H1 (cell line): ENCODE results near the gene PRKN. TPM values are rescaled to one million over a fixed set of nuclear protein-coding genes. Genes with fewer than 3 reads are reported as not detected.

Experiments used
- CTCF ChIA-PET: fragments of 300-600 bp; sonication (Branson Sonifier 250); formaldehyde crosslinking; loops from one replicate; lab custom pipeline; 2021; ENCODE audit not compliant: partially characterized antibody; lab: Charles Lee
- POLR2A ChIA-PET: fragments of 300-600 bp; sonication (Branson Sonifier 250); formaldehyde crosslinking; loops from one replicate; lab custom pipeline; 2021; ENCODE audit warnings: inconsistent platforms; ENCODE audit not compliant: partially characterized antibody; lab: Charles Lee
- DNase-seq, 2 experiments: peaks; one replicate each; pipeline versions ENCODE4 v3.0.0 to v3.0.0-alpha.2; 2010 to 2022; ENCODE audit warnings: low spot score in 2 of 2, low read depth in 1 of 2, mixed read lengths in 1 of 2
- FAIRE-seq: peaks from 2 replicates; lab custom pipeline; 2011; peaks lifted over from hg19 to GRCh38; lab: Jason Lieb, UNC
- H2AFZ ChIP-seq: 2 replicates; pipeline ENCODE4 v1.8.1; 2012; ENCODE audit warnings: low read length, inconsistent platforms
- H2AK5ac ChIP-seq: 2 replicates; pipeline ENCODE4 v1.6.1; 2013; ENCODE audit warnings: low read depth, low read length
- H2BK120ac ChIP-seq: replicated peaks from 2 replicates; pipeline ENCODE3; 2013; ENCODE audit warnings: low read depth, low read length, inconsistent platforms
- H2BK12ac ChIP-seq: 2 replicates; pipeline ENCODE4 v1.6.1; 2013; ENCODE audit warnings: low read depth, low read length
- H2BK15ac ChIP-seq: 2 replicates; pipeline ENCODE4 v1.6.1; 2013; ENCODE audit warnings: low read length
- H2BK20ac ChIP-seq: 2 replicates; pipeline ENCODE4 v1.6.1; 2013; ENCODE audit warnings: low read length
- H2BK5ac ChIP-seq: 2 replicates; pipeline ENCODE4 v1.6.1; 2013; ENCODE audit warnings: low read depth, low read length
- H3K14ac ChIP-seq: 2 replicates; pipeline ENCODE4 v1.6.1; 2013; ENCODE audit warnings: inconsistent platforms; ENCODE audit not compliant: insufficient read length
- H3K18ac ChIP-seq: 2 replicates; pipeline ENCODE4 v1.6.1; 2013; ENCODE audit warnings: low read length; ENCODE audit errors: extremely low read depth
- H3K23ac ChIP-seq: 2 replicates; pipeline ENCODE4 v1.6.1; 2013; ENCODE audit warnings: inconsistent platforms; ENCODE audit not compliant: insufficient read length
- H3K23me2 ChIP-seq: 2 replicates; pipeline ENCODE4 v1.6.1; 2013; ENCODE audit warnings: low read depth, low read length
- H3K27ac ChIP-seq: 2 replicates; pipeline ENCODE4 v1.6.1; 2011; ENCODE audit warnings: low read depth, low read length, inconsistent platforms
- H3K27me3 ChIP-seq, 4 experiments: replicated peaks in 1 of 4; 1 replicate in 1 of 4; 2 replicates in 3 of 4; pipeline versions ENCODE4 v1.6.1 to v1.8.1; 2011 to 2013; ENCODE audit warnings: low read length in 3 of 4, mild to moderate bottlenecking in 3 of 4, inconsistent platforms in 2 of 4, mixed read lengths in 2 of 4, moderate library complexity in 1 of 4; ENCODE audit not compliant: control insufficient read depth in 3 of 4, insufficient read depth in 3 of 4; ENCODE audit errors: extremely low read depth in 1 of 4
- H3K36me3 ChIP-seq, 4 experiments: 2 replicates each; pipeline versions ENCODE4 v1.6.1 to v1.8.1; 2011 to 2013; ENCODE audit warnings: mild to moderate bottlenecking in 4 of 4, low read length in 3 of 4, moderate library complexity in 2 of 4, control low read depth in 1 of 4, inconsistent platforms in 1 of 4; ENCODE audit not compliant: insufficient read depth in 4 of 4, control insufficient read depth in 2 of 4
- H3K4ac ChIP-seq: replicated peaks from 2 replicates; pipeline ENCODE3; 2013; ENCODE audit warnings: low read length, low read depth, mixed read lengths, inconsistent platforms; ENCODE audit not compliant: insufficient read length
- H3K4me1 ChIP-seq, 4 experiments: replicated peaks in 1 of 4; 1 replicate in 1 of 4; 2 replicates in 3 of 4; pipeline versions ENCODE4 v1.6.1 to v1.8.1; 2011 to 2013; ENCODE audit warnings: low read length in 3 of 4, inconsistent platforms in 2 of 4, mixed read lengths in 1 of 4; ENCODE audit not compliant: insufficient read depth in 4 of 4, control insufficient read depth in 3 of 4
- H3K4me2 ChIP-seq, 2 experiments: 2 replicates each; pipeline versions ENCODE4 v1.6.1 to v1.8.1; 2011 to 2013; ENCODE audit warnings: low read depth in 2 of 2, low read length in 2 of 2, control low read depth in 1 of 2, inconsistent platforms in 1 of 2, mild to moderate bottlenecking in 1 of 2; ENCODE audit not compliant: insufficient read depth in 1 of 2
- H3K4me3 ChIP-seq, 4 experiments: fragments of 200-600, 300-600 bp in 1 of 4; sonication (generic), shearing (Covaris generic), sonication (Bioruptor Twin) in 1 of 4; 2 replicates each; pipeline versions ENCODE4 v1.5.1 to v1.8.1; 2011 to 2016; ENCODE audit warnings: low read length in 4 of 4, low read depth in 3 of 4, control low read depth in 2 of 4, inconsistent platforms in 2 of 4, mild to moderate bottlenecking in 2 of 4, mixed read lengths in 1 of 4, moderate library complexity in 1 of 4; ENCODE audit not compliant: insufficient read depth in 2 of 4; ENCODE audit errors: extremely low read depth in 1 of 4
- H3K56ac ChIP-seq: replicated peaks from 2 replicates; pipeline ENCODE3; 2013; ENCODE audit warnings: low read depth, mild to moderate bottlenecking, mixed read lengths, low read length, inconsistent platforms; ENCODE audit not compliant: insufficient read length
- H3K79me1 ChIP-seq: 2 replicates; pipeline ENCODE4 v1.6.1; 2013; ENCODE audit warnings: low read depth, low read length, control low read depth
- H3K79me2 ChIP-seq, 2 experiments: 2 replicates each; pipeline versions ENCODE4 v1.6.1 to v1.8.1; 2012 to 2013; ENCODE audit warnings: low read length in 2 of 2, mild to moderate bottlenecking in 2 of 2, inconsistent platforms in 1 of 2; ENCODE audit not compliant: insufficient read depth in 2 of 2, control insufficient read depth in 1 of 2
- H3K9ac ChIP-seq, 4 experiments: replicated peaks in 1 of 4; 1 replicate in 1 of 4; 2 replicates in 3 of 4; pipeline versions ENCODE4 v1.6.1 to v1.8.1; 2011 to 2013; ENCODE audit warnings: low read depth in 3 of 4, low read length in 3 of 4, control low read depth in 2 of 4, mild to moderate bottlenecking in 2 of 4, moderate library complexity in 2 of 4, inconsistent platforms in 1 of 4; ENCODE audit errors: extremely low read depth in 1 of 4
- H3K9me3 ChIP-seq, 2 experiments: 2 replicates each; pipeline versions ENCODE4 v1.6.1 to v1.8.1; 2012 to 2013; ENCODE audit warnings: mild to moderate bottlenecking in 2 of 2, moderate library complexity in 2 of 2, control low read depth in 1 of 2, inconsistent platforms in 1 of 2, low read depth in 1 of 2, low read length in 1 of 2, mixed read lengths in 1 of 2; ENCODE audit not compliant: insufficient read depth in 2 of 2
- H4K20me1 ChIP-seq, 2 experiments: replicated peaks in 1 of 2; 2 replicates each; pipeline versions ENCODE3 to v1.8.1; 2011 to 2013; ENCODE audit warnings: inconsistent platforms in 2 of 2, low read length in 2 of 2, mild to moderate bottlenecking in 1 of 2; ENCODE audit not compliant: insufficient read depth in 2 of 2, control insufficient read depth in 1 of 2
- H4K5ac ChIP-seq: 2 replicates; pipeline ENCODE4 v1.6.1; 2013; ENCODE audit warnings: low read length, low read depth, mixed read lengths, inconsistent platforms; ENCODE audit not compliant: insufficient read length
- H4K8ac ChIP-seq: 2 replicates; pipeline ENCODE4 v1.8.0; 2013; ENCODE audit warnings: mild to moderate bottlenecking, moderate library complexity, low read length, inconsistent platforms; ENCODE audit not compliant: insufficient read depth; ENCODE audit errors: extremely low read depth
- H4K91ac ChIP-seq: replicated peaks from 2 replicates; pipeline ENCODE3; 2013; ENCODE audit warnings: low read length, mixed read lengths, inconsistent platforms; ENCODE audit not compliant: insufficient read length
- CBX8 ChIP-seq: fragments of 300-800, 300-1000 bp; sonication (generic); IDR thresholded peaks from 2 replicates; pipeline ENCODE4 v1.7.1; 2016; ENCODE audit warnings: low read depth, low read length, borderline replicate concordance
- EP300 ChIP-seq, 2 experiments: IDR thresholded peaks; 1 replicate in 1 of 2; 2 replicates in 1 of 2; pipeline ENCODE4 v1.6.1; 2011 to 2012; ENCODE audit warnings: low read depth in 2 of 2, low read length in 2 of 2, mild to moderate bottlenecking in 2 of 2, borderline replicate concordance in 1 of 2, inconsistent platforms in 1 of 2, moderate library complexity in 1 of 2
- FOSL1 ChIP-seq: IDR thresholded peaks from 2 replicates; pipeline ENCODE4 v1.6.1; 2011; ENCODE audit warnings: mild to moderate bottlenecking, low read depth, low read length, moderate library complexity; ENCODE audit not compliant: insufficient read depth
- RAD21 ChIP-seq, 2 experiments: IDR thresholded peaks in 1 of 2; conservative IDR thresholded peaks in 1 of 2; 2 replicates each; pipeline ENCODE4 v1.6.1; 2011; ENCODE audit warnings: low read depth in 2 of 2, low read length in 2 of 2, improper control_type of control experiment in 1 of 2, inconsistent platforms in 1 of 2, mild to moderate bottlenecking in 1 of 2, moderate library complexity in 1 of 2
- YY1 ChIP-seq: IDR thresholded peaks from 2 replicates; pipeline ENCODE4 v1.6.1; 2011; ENCODE audit warnings: low read depth, mild to moderate bottlenecking, low read length
- WGBS, 2 experiments: shearing (Covaris generic) in 1 of 2; methylation state at CpG; one replicate each; pipeline versions ENCODE4 v1.1.6 to v1.1.7; 2013 to 2015; ENCODE audit warnings: low lambda C conversion rate in 2 of 2, mixed read lengths in 2 of 2, inconsistent platforms in 1 of 2, low coverage in 1 of 2, missing lambda C conversion rate in 1 of 2; ENCODE audit not compliant: insufficient replicate concordance in 2 of 2, insufficient coverage in 1 of 2, insufficient read length in 1 of 2; ENCODE audit errors: extremely low coverage in 1 of 2, missing lambda C conversion rate in 1 of 2; 5-methylcytosine and 5-hydroxymethylcytosine counted together
- polyA plus RNA-seq, 7 experiments: library from polyadenylated mRNA; depleted of rRNA in 3 of 7; stranded (reverse) in 5 of 7; unstranded in 2 of 7; fragments of >200 nt in 5 of 7; fragments of 200-250 nt in 2 of 7; gene quantifications; 1 replicate in 5 of 7; 2 replicates in 1 of 7; 4 replicates in 1 of 7; pipeline versions ENCODE4 v1.2.1 to v1.2.3, GENCODE V29; 2011 to 2013; ENCODE audit warnings: missing spikeins in 2 of 7, mixed read lengths in 2 of 7
- total RNA-seq: library from RNA; stranded (reverse); fragmentation: NEBNext Ultra II Directional; extraction: Animal tissue kit (Norgen Biotek cat#: 25700); gene quantifications from 2 replicates; pipeline ENCODE4 v1.2.1, GENCODE V29; 2021

Gene PRKN
- total and polyA plus RNA-seq, 2 of the 8 experiments (the other 6 are each of a cell fraction or from before 2014, with no cell fraction given) = 0.13 to 0.29 TPM

- H2BK20ac ChIP-seq = no peak overlapping the region
- H3K9me3 ChIP-seq = no peaks in the 10 kb centered on the region
- H3K23ac ChIP-seq = no peak overlapping the region
- H2AK5ac ChIP-seq = no peak overlapping the region
- H4K20me1 ChIP-seq = no peaks in the 10 kb centered on the region
- H2BK5ac ChIP-seq = no peak overlapping the region
- no peak overlapping the region for H2BK120ac ChIP-seq
- no peak overlapping the region for H3K56ac ChIP-seq
- no peak overlapping the region for H3K4me2 ChIP-seq
- H3K9ac ChIP-seq = no peak overlapping the region
- H4K8ac ChIP-seq = no peak overlapping the region
- H3K4me3 ChIP-seq = no peak overlapping the region
- H2BK12ac ChIP-seq = no peak overlapping the region
- no peak for FAIRE-seq
- WGBS, 2 experiments = 94% methylated on average over 9 of the region's 9 CpGs; no CpG with 5 or more reads in 1 of the 2 experiments
- POLR2A ChIA-PET = no interaction called here
- no peaks in the 10 kb centered on the region for H3K79me1 ChIP-seq
- no peak overlapping the region for H3K14ac ChIP-seq
- no peaks in the 10 kb centered on the region for H3K27me3 ChIP-seq
- H2BK15ac ChIP-seq = no peak overlapping the region
- H4K5ac ChIP-seq = no peak overlapping the region
- no peak overlapping the region for H3K4ac ChIP-seq
- CTCF ChIA-PET = no interaction called here
- no peaks in the 10 kb centered on the region for H3K36me3 ChIP-seq
- TF ChIP-seq CBX8 (no peak), RAD21 (IDR thresholded peaks at IDR 0.05 in 1 of 2, conservative IDR thresholded peaks at IDR 0.05 in 1 of 2; ENCODE audit: low read depth in 2 of 2, low read length in 2 of 2) (no peak), YY1 (no peak), FOSL1 (no peak), EP300 (IDR thresholded peaks at IDR 0.05; ENCODE audit: borderline replicate concordance in 1 of 2, low read depth in 2 of 2, low read length in 2 of 2) (no peak)
- no peak overlapping the region for H3K18ac ChIP-seq
- no peak overlapping the region for H4K91ac ChIP-seq
- no peaks in the 10 kb centered on the region for H3K23me2 ChIP-seq
- DNase-seq = no peak
- no peaks in the 10 kb centered on the region for H3K4me1 ChIP-seq
- H3K79me2 ChIP-seq = no peaks in the 10 kb centered on the region
- no peak overlapping the region for H2AFZ ChIP-seq
- H3K27ac ChIP-seq = no peak overlapping the region
Observed at GRCh38 chr6:162165479-162165878, 562.1 kb downstream of the PRKN start.
